Sigmoid colon (tissue), 7 donors: ENCODE data around the gene EDDM3A. TPM values are rescaled to one million over a fixed set of nuclear protein-coding genes. Genes with fewer than 3 reads are reported as not detected.

ENCODE experiments used
- DNase-seq: peaks from one replicate; pipeline ENCODE4 v3.0.0-alpha.2; 2019
- H3K27ac ChIP-seq, 4 donors: fragments of 200-600 bp; sonication (generic); one replicate each; pipeline ENCODE4 v1.5.1; 2016 to 2019; ENCODE audit warnings: mild to moderate bottlenecking in 1 of 4
- H3K27me3 ChIP-seq, 3 donors: fragments of 200-600 bp; sonication (generic); one replicate each; pipeline ENCODE4 v1.5.1; 2019; ENCODE audit warnings: mild to moderate bottlenecking in 1 of 3
- H3K36me3 ChIP-seq, 4 donors: fragments of 200-600 bp; sonication (generic); one replicate each; pipeline ENCODE4 v1.5.1; 2016 to 2019
- H3K4me1 ChIP-seq, 4 donors: fragments of 200-600 bp; sonication (generic); one replicate each; pipeline ENCODE4 v1.5.1; 2017 to 2019
- H3K4me3 ChIP-seq, 4 donors: fragments of 200-600 bp; sonication (generic); one replicate each; pipeline ENCODE4 v1.5.1; 2017 to 2019; ENCODE audit warnings: mild to moderate bottlenecking in 2 of 4, moderate library complexity in 1 of 4
- H3K9me3 ChIP-seq, 4 donors: fragments of 200-600 bp in 3 of 4; sonication (generic) in 3 of 4; one replicate each; pipeline versions ENCODE4 v1.5.1 to v1.6.1; 2013 to 2019
- CTCF ChIP-seq, 4 experiments: fragments of 450-650 bp in 3 of 4; fragments of 200-600 bp in 1 of 4; IDR thresholded peaks; one replicate each; pipeline ENCODE4 v1.5.1; 2016 to 2019; ENCODE audit warnings: antibody characterized with exemption in 4 of 4, mild to moderate bottlenecking in 3 of 4, moderate library complexity in 2 of 4
- EP300 ChIP-seq, 4 donors: sonication (generic); formaldehyde crosslinking; IDR thresholded peaks; one replicate each; pipeline ENCODE4 v1.6.1; 2017; ENCODE audit warnings: antibody characterized with exemption in 4 of 4
- POLR2A ChIP-seq, 2 donors: fragments of 450-650 bp; IDR thresholded peaks; one replicate each; pipeline ENCODE4 v1.6.1; 2016; ENCODE audit warnings: antibody characterized with exemption in 2 of 2, mild to moderate bottlenecking in 2 of 2, moderate library complexity in 2 of 2
- POLR2AphosphoS5 ChIP-seq, 4 donors: sonication (generic); formaldehyde crosslinking; IDR thresholded peaks; one replicate each; pipeline ENCODE4 v1.6.1; 2017; ENCODE audit warnings: antibody characterized with exemption in 4 of 4
- WGBS, 2 donors: extraction: QIAGEN DNeasy Blood & Tissue Kit; methylation state at CpG; one replicate each; pipeline ENCODE4 v1.1.7; 2013; 5-methylcytosine and 5-hydroxymethylcytosine counted together
- intact Hi-C: fragments of 100-400 bp; cut with DNase I; formaldehyde crosslinking; loops from one replicate; pipeline ENCODE4 v1.15.1; 2023
- polyA plus RNA-seq, 3 donors: library from polyadenylated mRNA; stranded (reverse); fragments of 200-250 nt; gene quantifications; one replicate each; pipeline ENCODE4 v1.2.3, GENCODE V29; 2013
- total RNA-seq, 4 donors: library from RNA; depleted of rRNA; stranded (reverse); fragments of >200 nt; gene quantifications; one replicate each; pipeline ENCODE4 v1.1.0, GENCODE V29; 2016
- donor health status: healthy with polysubstance abuse.
- donor health status: Bipolar disorder and iron deficiency.
- donor health status: healthy.

The EDDM3A gene
- total and polyA plus RNA-seq, 7 donors = not detected

GRCh38 chr14:20775901-20776300 lies 30.2 kb downstream of the EDDM3A start:
- H3K4me1 ChIP-seq = no peaks in the 10 kb centered on the region
- no peaks in the 10 kb centered on the region for H3K36me3 ChIP-seq
- TF ChIP-seq EP300 (IDR thresholded peaks at IDR 0.05) (no peak), CTCF (IDR thresholded peaks at IDR 0.05) (no peak), POLR2AphosphoS5 (IDR thresholded peaks at IDR 0.05) (no peak), POLR2A (IDR thresholded peaks at IDR 0.05) (no peak)
- H3K4me3 ChIP-seq = no peak overlapping the region
- no peaks in the 10 kb centered on the region for H3K27me3 ChIP-seq
- WGBS, 2 donors = 87 to 97% methylated on average over 1 of the region's 1 CpG
- no peak overlapping the region for H3K27ac ChIP-seq
- no peaks in the 10 kb centered on the region for H3K9me3 ChIP-seq
- intact Hi-C loops = no loop called here
- DNase-seq = no peak

- intact Hi-C loops = no loop called here
- TF ChIP-seq CTCF (IDR thresholded peaks at IDR 0.05) (no peak), POLR2AphosphoS5 (IDR thresholded peaks at IDR 0.05) (no peak), EP300 (IDR thresholded peaks at IDR 0.05) (no peak), POLR2A (IDR thresholded peaks at IDR 0.05) (no peak)
Observed at GRCh38 chr14:20781803-20782202, 36.1 kb downstream of the EDDM3A start.

GRCh38 chr14:20782280-20782890 lies 36.7 kb downstream of the EDDM3A start:
- intact Hi-C loops = no loop called here
- DNase-seq = no peak
- H3K4me1 ChIP-seq = no peaks in the 10 kb centered on the region
- no peaks in the 10 kb centered on the region for H3K27me3 ChIP-seq
- no peaks in the 10 kb centered on the region for H3K9me3 ChIP-seq
- 3% methylated on average over 5 of the region's 5 CpGs for WGBS, 2 donors
- H3K36me3 ChIP-seq = no peaks in the 10 kb centered on the region
- H3K4me3 ChIP-seq = peak overlapping the region in 2 of 4 donors; percentile 26 to 28
- H3K27ac ChIP-seq = peak overlapping the region; percentile 25 to 47 (median 40)
- TF ChIP-seq CTCF (IDR thresholded peaks at IDR 0.05) = no peak
- TF ChIP-seq POLR2AphosphoS5 (IDR thresholded peaks at IDR 0.05) = peak in 1 of 4 donors; percentile 32
- TF ChIP-seq EP300 (IDR thresholded peaks at IDR 0.05) = no peak

More at GRCh38 chr14:20781803-20782202, 36.1 kb downstream of the EDDM3A start:
- H3K36me3 ChIP-seq = no peaks in the 10 kb centered on the region
- no peaks in the 10 kb centered on the region for H3K9me3 ChIP-seq
- no peak for DNase-seq
- no peaks in the 10 kb centered on the region for H3K4me1 ChIP-seq
- WGBS, 2 donors = 11 to 14% methylated on average over 4 of the region's 4 CpGs
- H3K27me3 ChIP-seq = no peaks in the 10 kb centered on the region
- peak overlapping the region; percentile 25 to 47 (median 40) for H3K27ac ChIP-seq
- H3K4me3 ChIP-seq = peak overlapping the region in 2 of 4 donors; percentile 26 to 28

- DNase-seq = no peak
- intact Hi-C loops = no loop called here
- Histone ChIP-seq H3K27ac (no peak overlapping the region), H3K36me3 (no peaks in the 10 kb centered on the region), H3K4me1 (no peaks in the 10 kb centered on the region), H3K9me3 (no peaks in the 10 kb centered on the region), H3K27me3 (no peaks in the 10 kb centered on the region), H3K4me3 (no peak overlapping the region)
- TF ChIP-seq POLR2A (IDR thresholded peaks at IDR 0.05) (no peak), CTCF (IDR thresholded peaks at IDR 0.05) (no peak), POLR2AphosphoS5 (IDR thresholded peaks at IDR 0.05) (no peak), EP300 (IDR thresholded peaks at IDR 0.05) (no peak)
- WGBS, 2 donors = 67 to 78% methylated on average over 4 of the region's 4 CpGs
Observed at GRCh38 chr14:20787025-20787424, 41.3 kb downstream of the EDDM3A start.
